Measurements from ENCODE around the gene SH3TC1.

Gene SH3TC1

DNA sequence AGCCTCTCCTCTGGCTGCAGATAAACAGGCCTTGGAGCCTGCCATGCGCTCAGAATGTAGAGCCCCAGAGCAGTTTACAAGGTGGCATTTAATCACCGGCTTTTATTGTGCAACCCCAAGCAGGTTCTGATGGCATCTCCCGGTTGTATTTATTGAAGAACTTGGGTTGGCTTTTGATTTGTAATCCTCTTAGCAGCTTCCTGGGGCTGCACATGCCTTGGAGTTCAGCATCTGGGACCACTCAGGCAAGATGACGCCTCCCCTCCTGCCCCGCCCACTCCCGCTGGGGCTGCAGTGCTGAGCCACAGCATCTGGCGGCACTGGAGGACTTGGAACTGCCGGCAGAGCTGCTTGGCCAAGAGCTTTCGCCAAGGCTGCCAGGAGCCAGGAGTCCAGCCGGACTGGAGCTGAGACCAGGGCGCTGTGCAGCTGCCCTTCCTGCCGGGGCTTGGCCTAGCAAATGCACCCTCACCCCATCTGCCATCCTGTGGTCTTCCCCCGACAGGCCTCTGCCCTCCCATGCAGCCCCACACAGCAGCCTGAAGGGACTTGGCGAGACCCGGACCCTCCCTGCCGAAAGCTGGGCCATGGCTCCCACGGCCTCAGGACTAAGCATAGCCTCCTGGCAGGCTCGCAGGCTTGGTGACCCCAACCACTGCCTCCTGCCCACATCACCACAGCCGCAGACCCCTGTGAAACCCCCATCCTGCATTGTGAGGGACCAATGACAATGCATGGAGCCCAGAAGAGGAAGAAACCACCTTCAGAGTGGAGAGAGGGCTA lies 75.9 kb downstream of the SH3TC1 start:
- no peak overlapping the region for H3K27ac ChIP-seq (ENCODE audit: insufficient read depth, low read length, poor library complexity, severe bottlenecking)
- H3K4me1 ChIP-seq (ENCODE audit: control insufficient read depth, insufficient read depth, low read length, poor library complexity, severe bottlenecking), result no peaks in the 10 kb centered on the region
- H3K9me3 ChIP-seq (ENCODE audit: control insufficient read depth, low read length), result no peaks in the 10 kb centered on the region
- no peak overlapping the region for H3K4me3 ChIP-seq (ENCODE audit: insufficient read depth, low read depth, low read length, poor library complexity, severe bottlenecking)
- H3K27me3 ChIP-seq (replicated peaks; ENCODE audit: control insufficient read depth, insufficient read depth, low read length, poor library complexity, severe bottlenecking), result peaks cover 10% of the 10 kb centered on the region
- H3K36me3 ChIP-seq (ENCODE audit: control insufficient read depth, insufficient read depth, low read length), result no peaks in the 10 kb centered on the region
- DNase-seq, result no peak

DNA sequence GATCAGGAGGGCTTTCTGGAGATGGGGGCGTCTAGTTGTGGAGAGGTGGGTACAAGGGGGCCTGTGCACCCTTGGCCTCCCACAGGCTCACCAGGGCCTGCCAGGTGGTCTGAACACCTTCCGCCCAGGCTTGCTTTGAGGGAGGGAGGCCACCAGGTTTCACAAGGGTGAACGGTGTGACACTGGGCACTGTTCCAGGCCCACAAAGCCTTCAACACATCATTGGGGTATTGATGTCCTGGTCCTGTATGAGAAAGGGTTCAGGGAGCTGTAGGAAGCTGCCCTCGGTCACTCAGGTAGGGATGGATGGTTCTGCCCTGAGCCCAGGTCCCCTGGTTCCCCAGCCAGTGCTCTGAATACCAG lies 76.4 kb downstream of the SH3TC1 start:
- no peak overlapping the region for H3K4me3 ChIP-seq (ENCODE audit: insufficient read depth, low read depth, low read length, poor library complexity, severe bottlenecking)
- no peaks in the 10 kb centered on the region for H3K36me3 ChIP-seq (ENCODE audit: control insufficient read depth, insufficient read depth, low read length)
- no peak for DNase-seq
- peaks cover 7% of the 10 kb centered on the region for H3K27me3 ChIP-seq (replicated peaks; ENCODE audit: control insufficient read depth, insufficient read depth, low read length, poor library complexity, severe bottlenecking)
- no peak overlapping the region for H3K27ac ChIP-seq (ENCODE audit: insufficient read depth, low read length, poor library complexity, severe bottlenecking)
- H3K4me1 ChIP-seq (ENCODE audit: control insufficient read depth, insufficient read depth, low read length, poor library complexity, severe bottlenecking), result no peaks in the 10 kb centered on the region
- no peaks in the 10 kb centered on the region for H3K9me3 ChIP-seq (ENCODE audit: control insufficient read depth, low read length)

DNA sequence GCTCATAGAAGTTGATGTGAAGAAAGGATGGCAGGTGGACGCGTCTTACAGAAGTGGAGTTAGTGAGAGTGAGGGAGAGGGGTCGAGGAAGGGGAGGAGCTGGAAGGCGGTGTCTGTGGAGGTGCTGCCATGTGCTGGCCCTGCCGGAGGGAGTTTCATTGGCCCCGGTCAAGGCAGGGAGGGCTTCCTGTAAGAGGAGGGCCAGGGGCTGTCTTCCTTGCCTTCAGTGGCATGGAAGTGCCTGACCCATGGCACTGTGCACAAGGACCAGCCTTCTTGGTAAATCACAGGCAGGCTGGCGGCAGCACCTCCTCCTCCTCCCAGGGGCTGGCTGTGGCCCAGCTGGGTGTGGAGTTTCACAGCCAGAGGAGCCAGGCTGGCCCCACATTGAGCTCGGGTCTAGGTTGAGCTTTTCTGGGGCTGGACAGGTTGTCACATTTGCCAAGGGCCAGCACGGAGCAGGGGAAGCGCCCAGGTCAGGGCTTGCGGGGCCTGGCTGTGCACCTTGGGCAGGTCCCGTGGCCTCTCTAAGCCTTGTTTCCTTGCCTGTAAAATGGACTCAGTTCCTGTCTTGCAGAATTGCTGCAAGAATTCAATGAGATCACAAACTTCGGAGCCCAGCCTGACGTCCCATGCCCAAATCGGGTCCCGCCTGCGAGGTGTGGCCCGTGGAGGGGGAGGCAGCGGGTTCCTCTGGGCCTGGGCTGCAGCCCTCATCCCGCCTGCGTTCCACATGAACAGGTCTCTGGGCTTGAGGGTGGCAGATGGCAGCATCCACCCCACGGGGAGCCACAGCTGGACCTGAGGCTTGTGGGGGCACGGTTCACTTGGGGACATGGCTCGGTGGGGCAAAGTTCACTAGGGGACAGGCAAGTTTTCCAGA lies 77.5 kb downstream of the SH3TC1 start:
- no peak for DNase-seq
- no peaks in the 10 kb centered on the region for H3K36me3 ChIP-seq (ENCODE audit: control insufficient read depth, insufficient read depth, low read length)
- no peak overlapping the region for H3K27ac ChIP-seq (ENCODE audit: insufficient read depth, low read length, poor library complexity, severe bottlenecking)
- no peaks in the 10 kb centered on the region for H3K27me3 ChIP-seq (replicated peaks; ENCODE audit: control insufficient read depth, insufficient read depth, low read length, poor library complexity, severe bottlenecking)
- H3K4me3 ChIP-seq (ENCODE audit: insufficient read depth, low read depth, low read length, poor library complexity, severe bottlenecking), result no peak overlapping the region
- H3K4me1 ChIP-seq (ENCODE audit: control insufficient read depth, insufficient read depth, low read length, poor library complexity, severe bottlenecking), result no peaks in the 10 kb centered on the region
- H3K9me3 ChIP-seq (ENCODE audit: control insufficient read depth, low read length), result no peaks in the 10 kb centered on the region

DNA sequence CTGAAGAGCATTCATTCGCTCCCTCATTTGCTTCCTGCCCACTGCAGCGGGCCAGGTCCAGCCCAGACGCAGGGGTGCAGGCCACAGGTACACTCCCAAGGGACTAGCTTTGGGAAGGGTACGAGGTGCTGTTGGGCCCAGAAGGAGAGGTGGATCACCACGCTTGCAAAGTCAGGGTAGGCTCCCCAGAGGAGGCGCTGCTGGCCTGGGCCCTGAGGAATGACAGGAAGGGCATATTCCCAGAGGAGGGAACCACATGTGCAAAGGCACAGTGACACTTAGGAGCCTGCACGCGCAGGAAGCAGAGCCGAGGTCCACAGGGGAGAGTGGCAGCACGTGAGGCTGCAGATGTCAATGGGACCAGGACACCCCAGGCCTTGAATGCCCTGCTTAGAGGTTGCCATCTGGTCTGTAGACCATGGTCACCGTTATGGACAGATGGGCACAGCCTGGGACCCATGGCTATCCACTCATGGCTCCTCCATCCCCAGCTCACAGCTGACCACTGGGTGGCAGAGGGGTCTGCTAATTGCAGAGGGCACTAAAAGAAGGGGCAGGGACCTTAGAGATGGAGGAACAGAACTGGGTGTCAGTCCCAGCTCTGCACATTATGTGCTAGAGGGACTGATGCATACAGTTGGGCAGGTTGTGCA lies 78.4 kb downstream of the SH3TC1 start:
- H3K27me3 ChIP-seq (replicated peaks; ENCODE audit: control insufficient read depth, insufficient read depth, low read length, poor library complexity, severe bottlenecking), result no peaks in the 10 kb centered on the region
- no peak overlapping the region for H3K27ac ChIP-seq (ENCODE audit: insufficient read depth, low read length, poor library complexity, severe bottlenecking)
- no peak for DNase-seq
- H3K36me3 ChIP-seq (ENCODE audit: control insufficient read depth, insufficient read depth, low read length), result no peaks in the 10 kb centered on the region
- H3K9me3 ChIP-seq (ENCODE audit: control insufficient read depth, low read length), result no peaks in the 10 kb centered on the region
- no peak overlapping the region for H3K4me3 ChIP-seq (ENCODE audit: insufficient read depth, low read depth, low read length, poor library complexity, severe bottlenecking)
- H3K4me1 ChIP-seq (ENCODE audit: control insufficient read depth, insufficient read depth, low read length, poor library complexity, severe bottlenecking), result no peaks in the 10 kb centered on the region

DNA sequence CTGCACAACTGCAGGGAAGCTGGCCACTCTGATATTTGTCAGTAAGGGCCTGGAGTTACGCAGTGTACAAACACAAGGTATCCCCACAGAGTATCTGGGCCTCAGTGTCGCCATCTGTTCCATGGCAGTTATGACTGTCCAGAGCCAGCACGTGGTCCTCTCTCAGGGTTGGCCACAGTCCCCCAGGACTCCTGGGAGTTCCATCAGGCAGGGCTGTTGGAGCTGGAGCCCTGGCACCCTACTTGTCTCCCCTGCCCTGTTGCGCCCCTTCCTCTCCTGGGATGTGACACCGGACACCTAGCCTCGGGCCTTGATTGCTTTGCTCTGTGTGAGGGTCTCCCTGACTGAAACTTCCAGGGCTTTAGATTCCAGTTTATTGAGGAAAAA lies 78.9 kb downstream of the SH3TC1 start:
- Histone ChIP-seq H3K27ac (ENCODE audit: insufficient read depth, low read length, poor library complexity, severe bottlenecking) (no peak overlapping the region), H3K9me3 (ENCODE audit: control insufficient read depth, low read length) (no peaks in the 10 kb centered on the region), H3K4me1 (ENCODE audit: control insufficient read depth, insufficient read depth, low read length, poor library complexity, severe bottlenecking) (no peaks in the 10 kb centered on the region), H3K36me3 (ENCODE audit: control insufficient read depth, insufficient read depth, low read length) (no peaks in the 10 kb centered on the region), H3K27me3 (replicated peaks; ENCODE audit: control insufficient read depth, insufficient read depth, low read length, poor library complexity, severe bottlenecking) (no peaks in the 10 kb centered on the region), H3K4me3 (ENCODE audit: insufficient read depth, low read depth, low read length, poor library complexity, severe bottlenecking) (no peak overlapping the region)
- no peak for DNase-seq

DNA sequence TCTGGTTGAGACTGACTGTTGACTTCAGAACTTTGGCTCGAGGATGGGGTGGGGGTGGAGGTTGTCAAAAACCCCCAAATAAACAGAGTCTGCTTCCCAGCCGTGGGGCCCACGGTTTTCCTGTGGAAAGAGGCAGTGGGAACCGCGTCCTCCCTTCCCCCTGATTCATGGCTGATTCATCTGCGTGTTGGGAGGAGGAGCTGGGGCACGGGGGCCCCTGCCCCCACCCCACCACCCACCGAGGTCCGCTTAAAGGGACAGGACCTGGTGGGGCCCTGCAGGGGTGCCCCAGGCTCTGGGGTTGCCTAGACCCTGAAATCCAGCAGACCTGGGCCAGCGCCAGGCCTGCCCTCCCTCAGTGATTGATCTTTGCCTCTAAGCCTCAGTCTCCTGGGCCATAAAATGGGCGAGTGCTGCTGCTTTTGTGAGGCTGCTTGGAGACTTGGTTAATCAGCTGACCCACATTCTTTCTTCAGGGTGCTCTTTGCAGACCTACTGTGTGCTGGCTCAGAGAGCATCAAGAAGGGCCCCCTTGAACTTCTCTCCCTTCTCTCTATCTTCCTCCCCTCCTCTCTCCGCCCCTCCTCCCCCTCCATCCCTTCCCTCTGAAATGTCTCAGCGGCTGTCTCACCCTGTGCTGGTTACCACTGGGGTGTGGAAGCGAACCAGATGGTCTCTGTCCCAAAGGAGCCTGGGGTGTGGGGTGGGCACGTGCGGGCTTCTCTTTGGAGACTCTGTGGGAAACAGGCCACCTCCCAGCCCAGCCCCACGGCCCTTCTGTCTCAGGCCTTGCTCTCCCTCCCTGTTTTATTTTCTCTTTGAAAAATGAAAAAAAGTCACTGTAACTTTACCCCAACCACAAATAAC lies 79.6 kb downstream of the SH3TC1 start:
- Histone ChIP-seq H3K27ac (ENCODE audit: insufficient read depth, low read length, poor library complexity, severe bottlenecking) (no peak overlapping the region), H3K36me3 (ENCODE audit: control insufficient read depth, insufficient read depth, low read length) (no peaks in the 10 kb centered on the region), H3K9me3 (ENCODE audit: control insufficient read depth, low read length) (no peaks in the 10 kb centered on the region), H3K4me3 (ENCODE audit: insufficient read depth, low read depth, low read length, poor library complexity, severe bottlenecking) (no peak overlapping the region), H3K27me3 (replicated peaks; ENCODE audit: control insufficient read depth, insufficient read depth, low read length, poor library complexity, severe bottlenecking) (no peaks in the 10 kb centered on the region), H3K4me1 (ENCODE audit: control insufficient read depth, insufficient read depth, low read length, poor library complexity, severe bottlenecking) (no peaks in the 10 kb centered on the region)
- DNase-seq, result no peak

DNA sequence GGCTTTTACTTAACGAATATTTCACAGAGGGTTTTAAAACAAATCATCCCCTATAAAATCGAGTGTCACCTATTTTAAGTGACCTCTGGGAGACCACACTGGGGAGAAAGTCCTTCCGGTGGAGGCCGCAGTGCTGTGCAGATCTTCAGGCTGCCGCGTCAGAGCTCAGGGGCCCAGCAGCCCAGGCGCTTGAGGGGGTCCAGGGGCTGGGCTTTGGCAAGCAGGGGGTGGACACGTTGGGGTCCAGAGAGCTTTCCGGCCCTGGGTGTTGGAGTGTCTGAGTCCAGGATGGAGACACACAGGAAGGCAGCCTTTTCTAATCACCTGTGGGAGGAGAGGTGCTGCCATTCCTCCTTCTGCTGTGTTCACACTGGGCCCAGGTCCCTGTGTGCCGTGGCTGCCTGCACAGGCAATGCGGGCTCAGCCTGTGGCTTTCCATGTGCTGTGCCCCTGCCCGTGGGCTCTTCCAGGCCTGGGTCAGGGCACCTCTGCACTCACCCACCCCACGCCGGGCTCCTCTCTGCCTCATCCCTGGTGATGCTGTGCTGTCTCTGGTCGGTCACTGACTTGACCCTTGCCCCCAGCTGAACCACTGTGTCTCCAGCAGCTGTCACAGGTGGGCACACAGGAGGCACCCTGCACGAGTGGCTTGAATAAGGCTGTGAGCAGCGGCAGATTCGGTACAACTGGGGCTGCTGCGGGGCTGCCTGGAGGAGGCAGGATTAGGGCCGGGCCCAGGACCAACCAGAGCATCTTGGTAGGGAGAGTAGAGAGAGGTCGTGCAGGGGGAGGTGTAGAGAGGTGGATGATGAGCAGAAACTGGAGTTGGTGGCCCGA lies 80.4 kb downstream of the SH3TC1 start:
- Histone ChIP-seq H3K27me3 (replicated peaks; ENCODE audit: control insufficient read depth, insufficient read depth, low read length, poor library complexity, severe bottlenecking) (no peaks in the 10 kb centered on the region), H3K27ac (ENCODE audit: insufficient read depth, low read length, poor library complexity, severe bottlenecking) (no peak overlapping the region), H3K4me3 (ENCODE audit: insufficient read depth, low read depth, low read length, poor library complexity, severe bottlenecking) (no peak overlapping the region), H3K4me1 (ENCODE audit: control insufficient read depth, insufficient read depth, low read length, poor library complexity, severe bottlenecking) (no peaks in the 10 kb centered on the region), H3K9me3 (ENCODE audit: control insufficient read depth, low read length) (no peaks in the 10 kb centered on the region), H3K36me3 (ENCODE audit: control insufficient read depth, insufficient read depth, low read length) (no peaks in the 10 kb centered on the region)
- DNase-seq, result no peak

DNA sequence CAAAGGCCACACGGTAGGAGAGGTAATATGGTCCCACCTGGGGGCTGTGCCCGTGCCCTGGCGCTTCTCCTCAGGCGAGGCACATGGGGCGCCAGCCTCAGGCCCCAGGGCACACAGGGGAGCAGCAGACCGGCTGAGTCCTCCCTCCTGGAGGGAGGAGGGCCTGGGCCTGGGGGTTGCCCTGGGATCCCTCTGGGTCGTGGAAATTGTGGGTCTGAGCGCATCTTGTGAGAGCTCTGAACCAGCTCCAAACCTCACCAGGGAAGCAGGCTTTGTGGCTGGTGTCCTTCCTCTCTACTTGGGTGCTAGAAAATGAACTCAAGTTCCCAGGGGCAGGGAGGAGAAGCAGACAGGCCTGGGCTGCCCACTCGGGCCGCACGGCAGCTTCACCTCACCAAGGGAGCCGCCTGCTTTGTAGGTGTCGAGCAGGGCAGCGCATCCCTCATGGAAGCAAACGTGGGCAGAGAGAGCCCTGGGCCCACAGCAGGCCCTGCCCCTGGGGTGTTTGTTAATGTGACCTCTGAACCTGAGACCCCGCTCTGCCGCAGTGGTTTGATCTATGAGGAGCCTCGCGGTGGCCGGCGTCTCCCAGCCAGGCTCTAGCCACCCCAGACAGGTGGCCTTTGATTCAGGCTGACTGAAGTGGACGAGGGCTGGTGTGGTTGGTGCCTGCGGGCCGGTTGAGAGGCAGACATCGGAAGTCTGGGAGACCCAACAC lies 81.2 kb downstream of the SH3TC1 start:
- H3K9me3 ChIP-seq (ENCODE audit: control insufficient read depth, low read length), result no peaks in the 10 kb centered on the region
- DNase-seq, result no peak
- no peak overlapping the region for H3K4me3 ChIP-seq (ENCODE audit: insufficient read depth, low read depth, low read length, poor library complexity, severe bottlenecking)
- no peaks in the 10 kb centered on the region for H3K36me3 ChIP-seq (ENCODE audit: control insufficient read depth, insufficient read depth, low read length)
- H3K4me1 ChIP-seq (ENCODE audit: control insufficient read depth, insufficient read depth, low read length, poor library complexity, severe bottlenecking), result no peaks in the 10 kb centered on the region
- H3K27ac ChIP-seq (ENCODE audit: insufficient read depth, low read length, poor library complexity, severe bottlenecking), result no peak overlapping the region
- H3K27me3 ChIP-seq (replicated peaks; ENCODE audit: control insufficient read depth, insufficient read depth, low read length, poor library complexity, severe bottlenecking), result no peaks in the 10 kb centered on the region
